HepG2 (cell line): ENCODE measurements around the gene UNC5CL. TPM values are rescaled to one million over a fixed set of nuclear protein-coding genes. Genes with fewer than 3 reads are reported as not detected.

Experiments used
- ATRX ChIP-seq: sonication (generic); formaldehyde crosslinking; IDR thresholded peaks from 2 replicates; pipeline ENCODE4 v1.4.0; 2020; ENCODE audit warnings: missing genetic modification reagents, borderline replicate concordance
- BRF2 ChIP-seq: sonication (generic); formaldehyde crosslinking; IDR thresholded peaks from 2 replicates; pipeline ENCODE4 v1.8.1; 2022; ENCODE audit warnings: mild to moderate bottlenecking, missing genetic modification reagents
- EHMT2 ChIP-seq: fragments of 200-600 bp; sonication (generic); IDR thresholded peaks from 2 replicates; pipeline ENCODE4 v1.7.0; 2017; ENCODE audit warnings: antibody characterized with exemption, low read depth, low read length, borderline replicate concordance
- GATAD2A ChIP-seq: IDR thresholded peaks from 2 replicates; pipeline ENCODE4 v1.6.1; 2016
- ISL2 ChIP-seq: sonication (generic); formaldehyde crosslinking; IDR thresholded peaks from 2 replicates; pipeline ENCODE4 v1.5.0; 2020; ENCODE audit warnings: missing genetic modification reagents
- KMT2B ChIP-seq: IDR thresholded peaks from 2 replicates; pipeline ENCODE4 v1.6.1; 2016; ENCODE audit warnings: missing genetic modification reagents, missing compliant biosample characterization
- MAF1 ChIP-seq: sonication (generic); formaldehyde crosslinking; IDR thresholded peaks from 2 replicates; pipeline ENCODE4 v1.5.0; 2020; ENCODE audit warnings: missing genetic modification reagents, borderline replicate concordance
- MEIS1 ChIP-seq: sonication (generic); formaldehyde crosslinking; IDR thresholded peaks from 2 replicates; pipeline ENCODE4 v1.9.0; 2021; ENCODE audit warnings: mild to moderate bottlenecking, missing genetic modification reagents, moderate library complexity, borderline replicate concordance
- MLLT10 ChIP-seq: sonication (generic); formaldehyde crosslinking; IDR thresholded peaks from 2 replicates; pipeline ENCODE4 v1.4.0; 2020; ENCODE audit warnings: missing genetic modification reagents
- NFATC3 ChIP-seq: sonication (generic); formaldehyde crosslinking; IDR thresholded peaks from 2 replicates; pipeline ENCODE4 v1.5.1; 2020; ENCODE audit warnings: mild to moderate bottlenecking, missing genetic modification reagents
- NFE2 ChIP-seq: sonication (generic); formaldehyde crosslinking; IDR thresholded peaks from 2 replicates; pipeline ENCODE4 v1.4.0; 2020; ENCODE audit warnings: missing genetic modification reagents
- NFE2L2 ChIP-seq: fragments of 150-350 bp; IDR thresholded peaks from 2 replicates; pipeline ENCODE4 v1.6.1; 2014; ENCODE audit warnings: low read length
- NFIC ChIP-seq: IDR thresholded peaks from 2 replicates; pipeline ENCODE4 v1.6.1; 2012; ENCODE audit warnings: mild to moderate bottlenecking, low read length, inconsistent platforms
- PHF5A ChIP-seq: IDR thresholded peaks from one replicate; pipeline ENCODE4 v1.6.1; 2018; ENCODE audit warnings: low read depth, missing genetic modification reagents; ENCODE audit not compliant: unreplicated experiment
- PREB ChIP-seq: sonication (generic); formaldehyde crosslinking; IDR thresholded peaks from 2 replicates; pipeline ENCODE4 v1.4.0; 2020; ENCODE audit warnings: missing genetic modification reagents
- SNAI1 ChIP-seq: sonication (generic); formaldehyde crosslinking; IDR thresholded peaks from 2 replicates; pipeline ENCODE4 v1.5.0; 2020; ENCODE audit warnings: mild to moderate bottlenecking, missing genetic modification reagents, borderline replicate concordance
- THAP7 ChIP-seq: sonication (generic); formaldehyde crosslinking; IDR thresholded peaks from 2 replicates; pipeline ENCODE4 v1.8.1; 2023; ENCODE audit warnings: mild to moderate bottlenecking, missing genetic modification reagents
- ZBTB34 ChIP-seq: sonication (generic); formaldehyde crosslinking; IDR thresholded peaks from 2 replicates; pipeline ENCODE4 v1.8.0; 2022; ENCODE audit warnings: mild to moderate bottlenecking, missing genetic modification reagents
- ZBTB42 ChIP-seq: sonication (generic); formaldehyde crosslinking; IDR thresholded peaks from 2 replicates; pipeline ENCODE4 v1.5.0; 2020; ENCODE audit warnings: mild to moderate bottlenecking, missing genetic modification reagents
- ZGPAT ChIP-seq: IDR thresholded peaks from 2 replicates; pipeline ENCODE4 v1.6.1; 2016; ENCODE audit warnings: mild to moderate bottlenecking
- ZNF230 ChIP-seq: sonication (generic); formaldehyde crosslinking; IDR thresholded peaks from 2 replicates; pipeline ENCODE4 v1.4.0; 2020; ENCODE audit warnings: mild to moderate bottlenecking, missing genetic modification reagents
- ZNF251 ChIP-seq: sonication (generic); formaldehyde crosslinking; IDR thresholded peaks from 2 replicates; pipeline ENCODE4 v1.9.0; 2021; ENCODE audit warnings: mild to moderate bottlenecking, missing genetic modification reagents
- ZNF253 ChIP-seq: sonication (generic); formaldehyde crosslinking; IDR thresholded peaks from 2 replicates; pipeline ENCODE4 v1.8.0; 2022; ENCODE audit warnings: mild to moderate bottlenecking, missing genetic modification reagents, borderline replicate concordance
- ZNF329 ChIP-seq: sonication (generic); formaldehyde crosslinking; IDR thresholded peaks from 2 replicates; pipeline ENCODE4 v1.9.0; 2021; ENCODE audit warnings: low read depth, mild to moderate bottlenecking, missing genetic modification reagents
- ZSCAN22 ChIP-seq: sonication (generic); formaldehyde crosslinking; IDR thresholded peaks from 2 replicates; pipeline ENCODE4 v1.4.0; 2020; ENCODE audit warnings: mild to moderate bottlenecking, missing genetic modification reagents
- polyA plus RNA-seq, 8 experiments: library from polyadenylated mRNA; depleted of rRNA in 3 of 8; stranded (reverse) in 7 of 8; unstranded in 1 of 8; fragments of >200 nt; fragmentation: Illumina TruSeq in 4 of 8; extraction: Trizol in 4 of 8; gene quantifications; 2 replicates each; pipeline versions ENCODE4 v1.2.1 to v1.2.3, GENCODE V29; 2011 to 2016; ENCODE audit warnings: low read depth in 4 of 8, missing spikeins in 1 of 8, mixed read lengths in 1 of 8; ENCODE audit not compliant: insufficient read depth in 1 of 8
- total RNA-seq, 5 experiments: library from RNA; depleted of rRNA; stranded (reverse); fragments of >200 nt; fragmentation: Illumina TruSeq; extraction: Trizol; gene quantifications; 2 replicates each; pipeline ENCODE4 v1.2.3, GENCODE V29; 2016; ENCODE audit warnings: low read depth in 1 of 5

The UNC5CL gene
- total and polyA plus RNA-seq, 2 of the 13 experiments (the other 11 are each of a cell fraction or from before 2014, with no cell fraction given), result 2.4 to 2.5 TPM

GRCh38 chr6:41027799-41028560 is 11.0 kb downstream of the UNC5CL start (continued):
- TF ChIP-seq MEIS1 (CRISPR knock-in tag) (0 out of 2 replicates have a peak, but pooled peaks have one; percentile 67), SNAI1 (CRISPR knock-in tag) (no peak), ZNF253 (CRISPR knock-in tag) (no peak; the same call in 1 of the 2 replicates), ISL2 (CRISPR knock-in tag) (peak; percentile 65), ZSCAN22 (CRISPR knock-in tag) (no peak), THAP7 (CRISPR knock-in tag) (peak; percentile 87; the same call in 1 of the 2 replicates), PHF5A (CRISPR knock-in tag) (no peak), ZNF329 (CRISPR knock-in tag) (peak; percentile 71; the same call in 1 of the 2 replicates), BRF2 (0 out of 2 replicates have a peak, but pooled peaks have one; percentile 27), MLLT10 (no peak), PREB (CRISPR knock-in tag) (peak; percentile 81; the same call in 1 of the 2 replicates), ZNF251 (no peak), ZBTB42 (no peak), MAF1 (CRISPR knock-in tag) (no peak; the same call in 1 of the 2 replicates), ZBTB34 (CRISPR knock-in tag) (peak; percentile 63; the same call in 1 of the 2 replicates), NFIC (no peak), EHMT2 (no peak), ZNF230 (0 out of 2 replicates have a peak, but pooled peaks have one; percentile 15), NFE2 (CRISPR knock-in tag) (no peak), ZGPAT (peak; percentile 79; the same call in 1 of the 2 replicates), GATAD2A (CRISPR knock-in tag) (peak; percentile 33; the same call in 1 of the 2 replicates), NFE2L2 (no peak), ATRX (CRISPR knock-in tag) (no peak), KMT2B (CRISPR knock-in tag) (no peak), NFATC3 (CRISPR knock-in tag) (no peak; the same call in 1 of the 2 replicates)
